Brain pericyte (primary cell): ENCODE results near the gene FAM25G.
"Not testable (repeated sequence)": the region's sequence is repeated elsewhere in the genome, so short reads cannot be mapped to it uniquely, and the experiment has no call there.

Experiments
- DNase-seq: peaks from one replicate; pipeline ENCODE4 v3.0.0-alpha.2; 2012; ENCODE audit warnings: low read depth, low spot score

FAM25G gene

DNA sequence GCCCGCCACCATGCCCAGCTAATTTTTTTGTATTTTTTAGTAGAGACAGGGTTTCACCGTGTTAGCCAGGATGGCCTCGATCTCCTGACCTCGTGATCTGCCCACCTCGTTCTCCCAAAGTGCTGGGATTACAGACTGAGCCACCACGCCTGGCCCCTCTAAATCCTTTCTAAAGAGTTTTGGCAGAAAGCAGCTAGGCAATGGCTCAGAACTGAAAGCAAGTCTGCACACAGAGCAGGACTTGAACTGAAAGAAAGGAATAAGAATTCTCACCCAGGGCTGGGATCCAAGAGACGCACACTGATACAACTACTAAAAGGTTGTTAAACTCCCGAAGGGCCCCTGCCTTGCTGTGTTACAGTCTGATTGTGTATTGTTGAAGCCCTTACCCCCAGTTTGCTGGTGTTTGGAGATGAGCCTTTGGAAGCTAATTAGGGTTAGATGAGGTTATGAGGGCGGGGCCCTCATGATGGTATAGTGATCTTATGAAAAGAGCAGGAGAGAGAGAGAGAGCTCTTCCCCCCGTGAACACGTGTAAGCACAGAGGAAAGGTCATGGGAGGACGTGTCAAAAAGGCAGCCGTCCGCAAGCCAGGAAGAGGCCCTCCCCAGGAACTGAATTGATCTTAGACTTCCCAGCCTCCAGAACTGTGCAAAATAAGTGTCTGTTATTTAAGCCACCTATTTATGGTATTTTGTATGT, 26.1 kb downstream of the FAM25G start:
- DNase-seq: not testable (repeated sequence)

GRCh38 chr10:47462577-47463358, 28.7 kb downstream of the FAM25G start:
- not testable (repeated sequence) for DNase-seq

DNA sequence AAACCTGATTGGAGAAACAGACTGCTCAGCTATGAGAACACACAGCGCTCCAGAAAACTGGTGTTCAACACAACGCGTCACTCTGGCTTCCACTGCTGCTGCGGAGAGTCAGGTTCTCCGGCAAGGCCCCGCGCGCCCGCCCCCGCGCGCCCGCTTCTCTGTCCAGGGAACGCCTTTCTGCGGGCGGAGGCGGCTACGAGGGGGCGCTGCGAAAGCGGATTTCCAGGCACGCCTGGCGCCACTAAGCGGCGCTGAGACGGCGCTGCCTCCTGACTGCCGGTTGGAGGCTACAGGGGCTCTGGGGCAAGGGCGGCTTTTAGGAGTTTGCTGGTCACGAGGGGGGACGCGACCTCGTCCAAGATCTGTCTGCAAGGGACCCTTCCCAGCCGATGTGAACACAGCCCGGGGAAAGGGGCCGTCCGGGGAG, 30.2 kb downstream of the FAM25G start:
- DNase-seq: not testable (repeated sequence)

DNA sequence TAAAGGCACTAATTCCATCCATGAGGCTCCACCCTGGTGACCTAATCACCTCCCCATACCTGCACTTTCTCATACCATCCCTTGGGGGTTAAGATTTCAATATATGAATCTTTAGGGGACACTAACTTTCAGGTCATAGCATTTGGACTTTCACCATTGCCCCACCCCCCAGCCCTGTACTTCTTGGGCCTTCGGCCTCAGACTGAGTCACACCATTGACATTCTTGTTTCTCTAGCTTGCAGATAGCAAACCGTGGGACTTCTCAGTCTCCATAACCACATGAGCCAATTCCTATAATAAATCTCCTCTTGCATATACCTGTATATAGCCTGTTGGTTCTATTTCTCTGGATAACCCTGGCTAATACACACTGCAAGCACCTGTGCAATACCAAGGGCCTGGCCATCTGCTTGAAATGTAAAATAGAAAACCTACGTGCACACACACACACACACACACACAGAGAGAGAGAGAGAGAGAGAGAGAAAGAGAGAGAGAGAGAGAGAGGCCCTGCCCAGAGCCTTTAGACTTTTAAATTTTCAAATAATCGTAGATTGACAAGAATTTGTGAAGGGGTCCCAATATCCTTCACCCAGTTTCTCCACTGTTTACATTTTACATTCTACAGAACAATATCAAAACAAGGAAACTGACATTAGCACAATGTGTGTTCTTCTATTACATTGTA, 32.9 kb downstream of the FAM25G start:
- no peak for DNase-seq

DNA sequence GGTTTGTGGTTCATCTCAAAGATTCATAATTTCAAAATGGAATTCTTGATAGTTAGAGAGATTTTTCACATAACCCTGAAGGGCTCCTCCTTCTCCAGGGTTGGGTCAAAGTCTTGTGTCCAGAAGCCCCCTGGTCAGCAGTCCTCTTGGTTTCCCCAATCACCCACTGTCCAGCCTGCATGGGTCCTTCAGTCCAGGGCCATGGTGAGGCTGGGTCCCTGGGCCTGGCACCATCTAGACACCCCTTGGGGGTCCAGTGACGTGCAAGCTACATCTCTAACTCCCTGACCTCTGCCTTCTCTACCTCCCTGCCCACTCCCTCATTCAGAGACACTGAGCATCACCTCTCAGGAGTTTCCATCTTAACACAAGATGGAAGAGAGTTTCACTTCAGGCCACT, 33.7 kb downstream of the FAM25G start:
- DNase-seq: no peak

- DNase-seq: no peak
Observed at GRCh38 chr10:47457528-47457820, 34.0 kb downstream of the FAM25G start.

GRCh38 chr10:47456794-47457527, 34.5 kb downstream of the FAM25G start:
- DNase-seq: no peak

DNA sequence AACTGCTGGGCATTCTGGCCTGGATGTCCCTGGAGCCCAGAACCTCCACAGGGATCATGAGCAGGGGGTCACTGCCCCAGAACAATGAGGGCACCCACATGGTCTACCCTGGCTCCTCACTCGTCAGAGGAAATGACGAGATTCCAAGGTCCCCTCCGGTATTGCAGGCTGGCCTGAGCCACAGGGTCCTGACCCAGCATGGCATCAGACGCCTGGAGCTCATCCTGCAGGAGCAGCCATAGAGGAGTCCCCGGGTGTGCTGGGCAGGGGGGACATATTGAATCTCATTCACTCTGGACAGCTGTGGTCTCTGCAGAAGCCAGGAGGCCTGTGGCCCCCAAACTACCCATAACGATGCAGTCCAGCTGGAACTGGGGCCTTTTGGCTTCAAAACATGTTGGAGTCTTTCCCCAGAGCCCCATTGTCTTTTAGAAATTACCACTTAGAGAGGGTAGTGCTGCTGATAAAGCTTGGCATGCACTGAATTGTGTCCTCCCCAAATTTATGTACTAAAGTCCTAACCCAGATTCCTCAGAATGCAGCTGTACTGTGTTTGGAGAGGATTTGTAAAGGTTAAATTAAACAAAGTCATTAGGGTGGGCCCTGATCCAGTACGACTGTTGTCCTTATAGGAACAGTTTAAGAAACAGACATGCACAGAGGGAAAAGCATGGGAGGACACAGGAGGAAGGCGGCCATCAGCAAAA, 35.3 kb downstream of the FAM25G start:
- no peak for DNase-seq

DNA sequence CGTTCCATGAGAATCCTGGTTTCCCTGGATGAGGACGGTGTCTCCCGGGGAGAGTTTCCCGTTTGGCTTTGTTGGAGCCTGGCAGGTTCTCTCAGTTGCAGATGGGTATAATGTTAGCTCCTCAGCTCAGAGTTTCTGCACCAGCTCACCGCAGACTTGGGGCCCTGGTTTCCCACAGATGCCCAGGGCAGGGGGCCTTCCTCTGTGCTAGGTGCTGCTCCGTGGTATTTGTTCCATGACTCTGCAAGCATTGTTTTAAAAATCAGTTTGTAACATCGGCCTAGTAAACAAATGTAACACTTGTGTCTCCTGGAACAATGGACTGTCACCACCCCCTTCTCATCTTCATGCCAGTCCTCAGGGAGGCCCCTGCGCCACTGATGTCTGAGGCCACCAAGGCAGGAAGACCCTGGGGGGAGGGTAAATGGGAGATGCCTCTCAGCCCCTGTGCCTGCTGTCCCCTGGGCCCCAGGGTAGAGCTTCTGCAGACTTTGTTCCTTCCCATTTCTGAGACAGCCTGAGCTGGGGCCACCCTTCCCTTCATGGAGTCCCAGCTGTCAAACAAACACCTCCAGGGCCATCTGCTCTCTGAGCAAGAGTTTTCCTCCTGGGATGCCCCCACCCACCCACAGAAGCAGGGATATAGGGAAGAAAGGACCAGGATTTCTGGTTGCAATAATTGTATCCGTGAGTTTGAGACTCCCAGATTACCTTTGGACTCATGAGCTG, 36.0 kb downstream of the FAM25G start:
- DNase-seq: not testable (repeated sequence)

DNA sequence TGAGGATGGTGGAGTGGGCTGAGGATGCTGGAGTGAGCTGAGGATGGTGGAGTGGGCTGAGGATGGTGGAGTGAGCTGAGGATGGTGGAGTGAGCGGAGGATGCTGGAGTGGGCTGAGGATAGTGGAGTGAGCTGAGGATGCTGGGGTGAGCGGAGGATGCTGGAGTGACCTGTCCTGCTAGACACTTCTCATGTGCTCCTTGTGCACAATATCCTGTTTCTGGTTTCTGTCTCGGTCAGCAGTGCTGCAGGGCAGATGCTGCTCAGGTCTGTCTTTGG, 36.8 kb downstream of the FAM25G start:
- DNase-seq: no peak

GRCh38 chr10:47454008-47454779, 37.3 kb downstream of the FAM25G start:
- no peak for DNase-seq

- no peak for DNase-seq
Observed at GRCh38 chr10:47453141-47454007, 38.1 kb downstream of the FAM25G start.

GRCh38 chr10:47452495-47453140, 38.9 kb downstream of the FAM25G start:
- DNase-seq: no peak

- DNase-seq: no peak
Observed at GRCh38 chr10:47451998-47452494, 39.5 kb downstream of the FAM25G start.

- no peak for DNase-seq
Observed at GRCh38 chr10:47451273-47451997, 40.1 kb downstream of the FAM25G start.

- no peak for DNase-seq
Observed at GRCh38 chr10:47450442-47450841, 41.1 kb downstream of the FAM25G start.

- DNase-seq: no peak
Observed at GRCh38 chr10:47449979-47450378, 41.5 kb downstream of the FAM25G start.
